WTC11 (cell line): Measurements from ENCODE around the gene NNMT. TPM values are rescaled to one million over a fixed set of nuclear protein-coding genes. Genes with fewer than 3 reads are reported as not detected.

Experiments
- ATAC-seq: fragments of 200-7000 bp; cut with Tn5 transposase; 2 replicates; pipeline ENCODE4 v1.10.0; 2021; ENCODE audit warnings: mild to moderate bottlenecking, moderate library complexity
- CTCF ChIA-PET: fragments of 300-600 bp; sonication (Branson Sonifier 250); formaldehyde crosslinking; loops from one replicate; lab custom pipeline; 2021; ENCODE audit warnings: antibody characterized with exemption; lab: Charles Lee
- POLR2A ChIA-PET: fragments of 350-600 bp; sonication (Branson Sonifier 250); formaldehyde crosslinking; loops from one replicate; lab custom pipeline; 2021; ENCODE audit warnings: antibody characterized with exemption; lab: Charles Lee
- DNase-seq: peaks from one replicate; pipeline ENCODE4 v3.0.0; 2021; ENCODE audit warnings: low spot score
- H3K27ac Mint-ChIP-seq: 2 replicates; pipeline ENCODE4 v1.8.0; 2021; ENCODE audit warnings: mixed read lengths
- H3K27me3 Mint-ChIP-seq: 2 replicates; pipeline ENCODE4 v1.8.0; 2021; ENCODE audit warnings: low read depth, mild to moderate bottlenecking, moderate library complexity, mixed read lengths
- H3K36me3 Mint-ChIP-seq: 2 replicates; pipeline ENCODE4 v1.8.0; 2021; ENCODE audit warnings: mixed read lengths
- H3K4me1 Mint-ChIP-seq: 2 replicates; pipeline ENCODE4 v1.8.0; 2022; ENCODE audit warnings: mixed read lengths
- H3K4me3 Mint-ChIP-seq: 2 replicates; pipeline ENCODE4 v1.8.0; 2021; ENCODE audit warnings: mild to moderate bottlenecking, moderate library complexity, mixed read lengths
- H3K9me3 Mint-ChIP-seq: 2 replicates; pipeline ENCODE4 v1.8.0; 2021; ENCODE audit warnings: mixed read lengths
- CBFB ChIP-seq: sonication (generic); formaldehyde crosslinking; IDR thresholded peaks from 2 replicates; pipeline ENCODE4 v1.8.1; 2022; ENCODE audit warnings: mild to moderate bottlenecking, low read depth, missing genetic modification reagents
- CREM ChIP-seq: sonication (generic); formaldehyde crosslinking; IDR thresholded peaks from 2 replicates; pipeline ENCODE4 v1.8.1; 2022; ENCODE audit warnings: mild to moderate bottlenecking, missing genetic modification reagents, moderate library complexity
- EMX1 ChIP-seq: fragments of 250-450 bp; sonication (Bioruptor Pico); IDR thresholded peaks from 2 replicates; pipeline ENCODE4 v1.8.0; 2021; ENCODE audit warnings: mild to moderate bottlenecking
- ETV6 ChIP-seq: sonication (generic); formaldehyde crosslinking; IDR thresholded peaks from 2 replicates; pipeline ENCODE4 v1.8.1; 2022; ENCODE audit warnings: mild to moderate bottlenecking, missing genetic modification reagents
- FOXJ3 ChIP-seq: sonication (generic); formaldehyde crosslinking; IDR thresholded peaks from 2 replicates; pipeline ENCODE4 v1.9.0; 2021; ENCODE audit warnings: missing genetic modification reagents, mild to moderate bottlenecking, borderline replicate concordance
- KAT7 ChIP-seq: sonication (generic); formaldehyde crosslinking; IDR thresholded peaks from 2 replicates; pipeline ENCODE4 v1.8.1; 2023; ENCODE audit warnings: missing genetic modification reagents, mild to moderate bottlenecking, borderline replicate concordance
- MXD4 ChIP-seq: fragments of 250-450 bp; sonication (Bioruptor Pico); IDR thresholded peaks from 2 replicates; pipeline ENCODE4 v1.8.0; 2021; ENCODE audit warnings: mild to moderate bottlenecking, moderate library complexity, borderline replicate concordance
- NFYB ChIP-seq: sonication (generic); formaldehyde crosslinking; conservative IDR thresholded peaks from 2 replicates; pipeline ENCODE4 v1.8.0; 2022; ENCODE audit warnings: low read depth, missing genetic modification reagents
- NR2C2 ChIP-seq: sonication (generic); formaldehyde crosslinking; IDR thresholded peaks from 2 replicates; pipeline ENCODE4 v1.8.0; 2022; ENCODE audit warnings: mild to moderate bottlenecking, missing genetic modification reagents
- NR3C1 ChIP-seq: sonication (generic); formaldehyde crosslinking; conservative IDR thresholded peaks from 2 replicates; pipeline ENCODE4 v1.8.1; 2023; ENCODE audit warnings: low read depth, mild to moderate bottlenecking, missing genetic modification reagents
- RORB ChIP-seq: fragments of 250-450 bp; sonication (Bioruptor Pico); IDR thresholded peaks from 2 replicates; pipeline ENCODE4 v1.9.0; 2021; ENCODE audit warnings: mild to moderate bottlenecking
- SMAD3 ChIP-seq: sonication (generic); formaldehyde crosslinking; IDR thresholded peaks from 2 replicates; pipeline ENCODE4 v1.8.0; 2022; ENCODE audit warnings: missing genetic modification reagents, mild to moderate bottlenecking, borderline replicate concordance
- SMAD4 ChIP-seq: sonication (generic); formaldehyde crosslinking; IDR thresholded peaks from 2 replicates; pipeline ENCODE4 v1.8.0; 2022; ENCODE audit warnings: mild to moderate bottlenecking, missing genetic modification reagents
- SOX15 ChIP-seq: fragments of 250-450 bp; sonication (Bioruptor Pico); IDR thresholded peaks from 2 replicates; pipeline ENCODE4 v1.9.0; 2021; ENCODE audit warnings: mild to moderate bottlenecking
- TP53 ChIP-seq: sonication (generic); formaldehyde crosslinking; IDR thresholded peaks from 2 replicates; pipeline ENCODE4 v1.8.1; 2023; ENCODE audit warnings: mild to moderate bottlenecking, missing genetic modification reagents
- ZNF317 ChIP-seq: sonication (generic); formaldehyde crosslinking; IDR thresholded peaks from 2 replicates; pipeline ENCODE4 v1.8.1; 2023; ENCODE audit warnings: low read depth, mild to moderate bottlenecking, moderate library complexity, missing genetic modification reagents, borderline replicate concordance
- ZNF396 ChIP-seq: fragments of 250-450 bp; sonication (Bioruptor Pico); IDR thresholded peaks from 2 replicates; pipeline ENCODE4 v1.8.0; 2021; ENCODE audit warnings: mild to moderate bottlenecking, moderate library complexity, borderline replicate concordance
- total RNA-seq: library from RNA; stranded (reverse); gene quantifications from 3 replicates; pipeline ENCODE4 v1.2.3, GENCODE V29; 2021
- TF ChIP-seq, protein P1 (sequence below): sonication (generic); formaldehyde crosslinking; IDR thresholded peaks from 2 replicates; pipeline ENCODE4 v1.8.0; 2023; ENCODE audit warnings: mild to moderate bottlenecking, missing genetic modification reagents
- TF ChIP-seq, protein P2 (sequence below): sonication (generic); formaldehyde crosslinking; IDR thresholded peaks from 2 replicates; pipeline ENCODE4 v1.8.1; 2022; ENCODE audit warnings: mild to moderate bottlenecking, moderate library complexity, missing genetic modification reagents
- TF ChIP-seq, protein P3 (sequence below): sonication (generic); formaldehyde crosslinking; IDR thresholded peaks from 2 replicates; pipeline ENCODE4 v1.8.1; 2023; ENCODE audit warnings: mild to moderate bottlenecking, missing genetic modification reagents
- TF ChIP-seq, protein P4 (sequence below): sonication (generic); formaldehyde crosslinking; IDR thresholded peaks from 2 replicates; pipeline ENCODE4 v1.8.1; 2022; ENCODE audit warnings: missing genetic modification reagents, borderline replicate concordance
- TF ChIP-seq, protein P5 (sequence below): sonication (generic); formaldehyde crosslinking; IDR thresholded peaks from 2 replicates; pipeline ENCODE4 v1.8.0; 2022; ENCODE audit warnings: mild to moderate bottlenecking, missing genetic modification reagents

Gene NNMT
- total RNA-seq, 1 experiment from 2014 or later: 0.50 TPM

DNA sequence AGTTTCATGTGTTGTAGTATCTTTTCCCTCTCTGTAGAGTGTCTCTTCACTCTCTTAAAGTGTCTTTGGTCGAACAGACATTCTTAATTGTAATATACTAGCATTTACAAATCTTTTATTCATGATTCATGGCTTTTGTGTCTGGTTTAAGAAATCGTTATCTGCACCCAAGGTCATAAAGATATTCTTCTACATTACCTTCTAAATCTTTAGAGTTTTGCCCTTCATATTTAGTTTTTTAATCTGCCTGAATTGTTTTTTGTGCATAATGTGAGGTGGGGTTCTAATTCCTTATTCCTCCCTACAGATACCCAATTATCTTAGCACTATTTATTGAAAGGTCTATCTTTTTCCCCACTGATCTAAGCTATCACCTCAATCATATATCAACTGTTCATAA, 9.0 kb upstream of the NNMT start (continued):
- TF ChIP-seq, protein P1, sequence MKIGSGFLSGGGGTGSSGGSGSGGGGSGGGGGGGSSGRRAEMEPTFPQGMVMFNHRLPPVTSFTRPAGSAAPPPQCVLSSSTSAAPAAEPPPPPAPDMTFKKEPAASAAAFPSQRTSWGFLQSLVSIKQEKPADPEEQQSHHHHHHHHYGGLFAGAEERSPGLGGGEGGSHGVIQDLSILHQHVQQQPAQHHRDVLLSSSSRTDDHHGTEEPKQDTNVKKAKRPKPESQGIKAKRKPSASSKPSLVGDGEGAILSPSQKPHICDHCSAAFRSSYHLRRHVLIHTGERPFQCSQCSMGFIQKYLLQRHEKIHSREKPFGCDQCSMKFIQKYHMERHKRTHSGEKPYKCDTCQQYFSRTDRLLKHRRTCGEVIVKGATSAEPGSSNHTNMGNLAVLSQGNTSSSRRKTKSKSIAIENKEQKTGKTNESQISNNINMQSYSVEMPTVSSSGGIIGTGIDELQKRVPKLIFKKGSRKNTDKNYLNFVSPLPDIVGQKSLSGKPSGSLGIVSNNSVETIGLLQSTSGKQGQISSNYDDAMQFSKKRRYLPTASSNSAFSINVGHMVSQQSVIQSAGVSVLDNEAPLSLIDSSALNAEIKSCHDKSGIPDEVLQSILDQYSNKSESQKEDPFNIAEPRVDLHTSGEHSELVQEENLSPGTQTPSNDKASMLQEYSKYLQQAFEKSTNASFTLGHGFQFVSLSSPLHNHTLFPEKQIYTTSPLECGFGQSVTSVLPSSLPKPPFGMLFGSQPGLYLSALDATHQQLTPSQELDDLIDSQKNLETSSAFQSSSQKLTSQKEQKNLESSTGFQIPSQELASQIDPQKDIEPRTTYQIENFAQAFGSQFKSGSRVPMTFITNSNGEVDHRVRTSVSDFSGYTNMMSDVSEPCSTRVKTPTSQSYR (CRISPR knock-in tag): no peak
- no peak for TF ChIP-seq MXD4 (CRISPR knock-in tag)
- no peak for TF ChIP-seq SMAD4 (CRISPR knock-in tag)
- no peak for TF ChIP-seq KAT7
- no peak for TF ChIP-seq FOXJ3 (CRISPR knock-in tag)
- no peak for TF ChIP-seq ETV6 (CRISPR knock-in tag)
- TF ChIP-seq NR2C2: no peak
- TF ChIP-seq ZNF317: no peak
- no peak for TF ChIP-seq ZNF396
- no peak for TF ChIP-seq NFYB (CRISPR knock-in tag)

DNA sequence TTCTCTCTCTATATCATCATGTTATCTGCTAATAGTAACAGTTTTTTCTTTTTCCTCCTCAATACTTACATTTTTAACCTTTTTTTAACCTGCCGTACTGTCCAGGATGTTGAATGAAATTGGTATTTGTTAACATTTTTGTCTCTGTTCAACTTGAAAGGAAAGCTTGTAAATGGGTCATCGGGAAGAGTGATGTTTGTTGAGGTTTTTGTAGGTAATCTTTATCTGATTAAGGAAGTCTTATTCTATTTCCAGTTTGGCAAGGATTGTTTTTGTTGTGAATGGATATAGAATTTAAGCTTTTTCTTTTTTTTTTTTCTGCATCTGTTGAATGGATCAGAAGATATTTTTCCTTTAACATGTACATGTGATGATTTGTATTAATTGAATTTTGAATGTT, 8.1 kb upstream of the NNMT start:
- Mint-ChIP-seq H3K9me3 (no peaks in the 10 kb centered on the region), H3K27ac (no peak overlapping the region), H3K4me3 (no peak overlapping the region)
- CTCF ChIA-PET: no interaction called here
- ATAC-seq: no peak
- TF ChIP-seq, protein P1 (CRISPR knock-in tag): no peak
- TF ChIP-seq, protein P2, sequence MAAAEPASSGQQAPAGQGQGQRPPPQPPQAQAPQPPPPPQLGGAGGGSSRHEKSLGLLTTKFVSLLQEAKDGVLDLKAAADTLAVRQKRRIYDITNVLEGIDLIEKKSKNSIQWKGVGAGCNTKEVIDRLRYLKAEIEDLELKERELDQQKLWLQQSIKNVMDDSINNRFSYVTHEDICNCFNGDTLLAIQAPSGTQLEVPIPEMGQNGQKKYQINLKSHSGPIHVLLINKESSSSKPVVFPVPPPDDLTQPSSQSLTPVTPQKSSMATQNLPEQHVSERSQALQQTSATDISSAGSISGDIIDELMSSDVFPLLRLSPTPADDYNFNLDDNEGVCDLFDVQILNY: no peak
- TF ChIP-seq MXD4 (CRISPR knock-in tag) (no peak), TP53 (no peak), ETV6 (CRISPR knock-in tag) (no peak), SOX15 (CRISPR knock-in tag) (no peak), SMAD3 (CRISPR knock-in tag) (no peak), CBFB (CRISPR knock-in tag) (no peak), CREM (CRISPR knock-in tag) (no peak), RORB (CRISPR knock-in tag) (no peak), EMX1 (no peak), NR3C1 (CRISPR knock-in tag) (no peak)
- TF ChIP-seq, protein P3, sequence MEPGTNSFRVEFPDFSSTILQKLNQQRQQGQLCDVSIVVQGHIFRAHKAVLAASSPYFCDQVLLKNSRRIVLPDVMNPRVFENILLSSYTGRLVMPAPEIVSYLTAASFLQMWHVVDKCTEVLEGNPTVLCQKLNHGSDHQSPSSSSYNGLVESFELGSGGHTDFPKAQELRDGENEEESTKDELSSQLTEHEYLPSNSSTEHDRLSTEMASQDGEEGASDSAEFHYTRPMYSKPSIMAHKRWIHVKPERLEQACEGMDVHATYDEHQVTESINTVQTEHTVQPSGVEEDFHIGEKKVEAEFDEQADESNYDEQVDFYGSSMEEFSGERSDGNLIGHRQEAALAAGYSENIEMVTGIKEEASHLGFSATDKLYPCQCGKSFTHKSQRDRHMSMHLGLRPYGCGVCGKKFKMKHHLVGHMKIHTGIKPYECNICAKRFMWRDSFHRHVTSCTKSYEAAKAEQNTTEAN: no peak
- TF ChIP-seq, protein P4, sequence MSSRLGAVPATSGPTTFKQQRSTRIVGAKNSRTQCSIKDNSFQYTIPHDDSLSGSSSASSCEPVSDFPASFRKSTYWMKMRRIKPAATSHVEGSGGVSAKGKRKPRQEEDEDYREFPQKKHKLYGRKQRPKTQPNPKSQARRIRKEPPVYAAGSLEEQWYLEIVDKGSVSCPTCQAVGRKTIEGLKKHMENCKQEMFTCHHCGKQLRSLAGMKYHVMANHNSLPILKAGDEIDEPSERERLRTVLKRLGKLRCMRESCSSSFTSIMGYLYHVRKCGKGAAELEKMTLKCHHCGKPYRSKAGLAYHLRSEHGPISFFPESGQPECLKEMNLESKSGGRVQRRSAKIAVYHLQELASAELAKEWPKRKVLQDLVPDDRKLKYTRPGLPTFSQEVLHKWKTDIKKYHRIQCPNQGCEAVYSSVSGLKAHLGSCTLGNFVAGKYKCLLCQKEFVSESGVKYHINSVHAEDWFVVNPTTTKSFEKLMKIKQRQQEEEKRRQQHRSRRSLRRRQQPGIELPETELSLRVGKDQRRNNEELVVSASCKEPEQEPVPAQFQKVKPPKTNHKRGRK: no peak
- TF ChIP-seq, protein P5, sequence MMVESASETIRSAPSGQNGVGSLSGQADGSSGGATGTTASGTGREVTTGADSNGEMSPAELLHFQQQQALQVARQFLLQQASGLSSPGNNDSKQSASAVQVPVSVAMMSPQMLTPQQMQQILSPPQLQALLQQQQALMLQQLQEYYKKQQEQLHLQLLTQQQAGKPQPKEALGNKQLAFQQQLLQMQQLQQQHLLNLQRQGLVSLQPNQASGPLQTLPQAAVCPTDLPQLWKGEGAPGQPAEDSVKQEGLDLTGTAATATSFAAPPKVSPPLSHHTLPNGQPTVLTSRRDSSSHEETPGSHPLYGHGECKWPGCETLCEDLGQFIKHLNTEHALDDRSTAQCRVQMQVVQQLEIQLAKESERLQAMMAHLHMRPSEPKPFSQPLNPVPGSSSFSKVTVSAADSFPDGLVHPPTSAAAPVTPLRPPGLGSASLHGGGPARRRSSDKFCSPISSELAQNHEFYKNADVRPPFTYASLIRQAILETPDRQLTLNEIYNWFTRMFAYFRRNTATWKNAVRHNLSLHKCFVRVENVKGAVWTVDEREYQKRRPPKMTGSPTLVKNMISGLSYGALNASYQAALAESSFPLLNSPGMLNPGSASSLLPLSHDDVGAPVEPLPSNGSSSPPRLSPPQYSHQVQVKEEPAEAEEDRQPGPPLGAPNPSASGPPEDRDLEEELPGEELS (CRISPR knock-in tag): no peak
- TF ChIP-seq, all 79 proteins: peak for 0
- POLR2A ChIA-PET: no interaction called here
- Mint-ChIP-seq H3K36me3 (no peaks in the 10 kb centered on the region), H3K27me3 (no peaks in the 10 kb centered on the region), H3K4me1 (peaks cover 20% of the 10 kb centered on the region)
- no peak for DNase-seq
